HEK293 (cell line): ENCODE results near the gene CCDC57.

ENCODE experiments used
- CTCF ChIA-PET: fragments of 350-600 bp; formaldehyde crosslinking; extraction: SDS; loops from one replicate; lab custom pipeline; 2021; ENCODE audit warnings: antibody characterized with exemption; lab: Yijun Ruan, JAX
- POLR2A ChIA-PET: fragments of 300-600 bp; formaldehyde crosslinking; extraction: SDS; loops from one replicate; lab custom pipeline; 2020; ENCODE audit warnings: antibody characterized with exemption, inconsistent platforms; lab: Yijun Ruan, JAX
- H3K27ac ChIP-seq: fragments of 200-500 bp; sonication (Bioruptor generic); 2 replicates; pipeline ENCODE4 v1.5.1; 2014; ENCODE audit warnings: low read depth, low read length, control low read depth, inconsistent platforms; ENCODE audit errors: extremely low read depth
- H3K36me3 ChIP-seq, 2 experiments: fragments of 200-500 bp in 1 of 2; sonication (Bioruptor generic) in 1 of 2; 1 replicate in 1 of 2; 2 replicates in 1 of 2; pipeline ENCODE4 v1.5.1; 2014 to 2017; ENCODE audit warnings: inconsistent platforms in 2 of 2, low read length in 2 of 2; ENCODE audit not compliant: control insufficient read depth in 2 of 2, insufficient read depth in 1 of 2
- H3K4me1 ChIP-seq: fragments of 200-500 bp; sonication (Bioruptor generic); 2 replicates; pipeline ENCODE4 v1.5.1; 2014; ENCODE audit warnings: mild to moderate bottlenecking, low read length, inconsistent platforms; ENCODE audit not compliant: control insufficient read depth, insufficient read depth
- H3K4me3 ChIP-seq: 2 replicates; pipeline ENCODE4 v1.5.1; 2011; ENCODE audit warnings: low read depth, mild to moderate bottlenecking, control low read depth, low read length, moderate library complexity
- H3K9me3 ChIP-seq: fragments of 200-500 bp; sonication (Bioruptor generic); 2 replicates; pipeline ENCODE4 v1.5.1; 2014; ENCODE audit warnings: low read depth, low read length, inconsistent platforms; ENCODE audit not compliant: control insufficient read depth, insufficient read depth
- BCL11A ChIP-seq: fragments of 450-650 bp; formaldehyde crosslinking; IDR thresholded peaks from 2 replicates; pipeline ENCODE4 v1.5.1; 2016; ENCODE audit warnings: low read depth, missing biosample characterization, missing genetic modification characterization
- GLI4 ChIP-seq: fragments of 450-650 bp; formaldehyde crosslinking; IDR thresholded peaks from 2 replicates; pipeline ENCODE4 v1.5.1; 2016; ENCODE audit warnings: missing biosample characterization, missing genetic modification characterization
- KLF8 ChIP-seq: fragments of 450-650 bp; formaldehyde crosslinking; IDR thresholded peaks from 2 replicates; pipeline ENCODE4 v1.5.1; 2016; ENCODE audit warnings: missing biosample characterization, missing genetic modification characterization
- MZF1 ChIP-seq: fragments of 450-650 bp; formaldehyde crosslinking; IDR thresholded peaks from 2 replicates; pipeline ENCODE4 v1.5.1; 2017; ENCODE audit warnings: missing biosample characterization, missing genetic modification characterization, borderline replicate concordance
- PRDM1 ChIP-seq: fragments of 450-650 bp; formaldehyde crosslinking; IDR thresholded peaks from 2 replicates; pipeline ENCODE4; 2016; ENCODE audit warnings: missing biosample characterization, missing genetic modification characterization
- TRIM28 ChIP-seq: IDR thresholded peaks from 2 replicates; pipeline ENCODE4 v1.6.1; 2011; ENCODE audit warnings: low read length, control low read depth, borderline replicate concordance
- TSHZ1 ChIP-seq: fragments of 450-650 bp; formaldehyde crosslinking; IDR thresholded peaks from 2 replicates; pipeline ENCODE4 v1.5.1; 2016; ENCODE audit warnings: missing biosample characterization, missing genetic modification characterization, borderline replicate concordance
- ZBTB48 ChIP-seq: fragments of 450-650 bp; formaldehyde crosslinking; IDR thresholded peaks from 2 replicates; pipeline ENCODE4 v1.5.1; 2016; ENCODE audit warnings: missing biosample characterization, missing genetic modification characterization
- ZNF140 ChIP-seq: fragments of 450-650 bp; formaldehyde crosslinking; IDR thresholded peaks from 2 replicates; pipeline ENCODE4 v1.5.1; 2016; ENCODE audit warnings: missing biosample characterization, missing genetic modification characterization
- ZNF366 ChIP-seq: fragments of 450-650 bp; formaldehyde crosslinking; conservative IDR thresholded peaks from 2 replicates; pipeline ENCODE4 v1.5.1; 2016; ENCODE audit warnings: missing biosample characterization, missing genetic modification characterization
- ZNF426 ChIP-seq: fragments of 450-650 bp; formaldehyde crosslinking; IDR thresholded peaks from 2 replicates; pipeline ENCODE4 v1.5.1; 2017; ENCODE audit warnings: missing biosample characterization, missing genetic modification characterization, mild to moderate bottlenecking, inconsistent platforms, moderate library complexity
- ZNF561 ChIP-seq: fragments of 450-650 bp; IDR thresholded peaks from 2 replicates; pipeline ENCODE4 v1.5.1; 2018; ENCODE audit warnings: missing biosample characterization, missing genetic modification characterization, borderline replicate concordance
- ZNF600 ChIP-seq: fragments of 450-650 bp; formaldehyde crosslinking; IDR thresholded peaks from 2 replicates; pipeline ENCODE4 v1.5.1; 2016; ENCODE audit warnings: missing biosample characterization, missing genetic modification characterization
- ZNF704 ChIP-seq: fragments of 450-650 bp; formaldehyde crosslinking; IDR thresholded peaks from 2 replicates; pipeline ENCODE4 v1.5.1; 2016; ENCODE audit warnings: missing biosample characterization, missing genetic modification characterization
- ZNF707 ChIP-seq: fragments of 450-650 bp; formaldehyde crosslinking; IDR thresholded peaks from 2 replicates; pipeline ENCODE4 v1.5.1; 2016; ENCODE audit warnings: missing biosample characterization, missing genetic modification characterization
- ZNF830 ChIP-seq: fragments of 450-650 bp; IDR thresholded peaks from 2 replicates; pipeline ENCODE4 v1.5.0; 2018; ENCODE audit warnings: missing biosample characterization, missing genetic modification characterization, low read depth, mild to moderate bottlenecking, moderate library complexity

The CCDC57 gene

GRCh38 chr17:82243648-82244412 is 31.2 kb upstream of the CCDC57 start:
- H3K36me3 ChIP-seq: peaks cover 20 to 94% of the 10 kb centered on the region in 2 experiments
- no peak overlapping the region for H3K27ac ChIP-seq
- CTCF ChIA-PET: interaction anchor here (0.8 to 1.3 kb wide), 6 partner anchors 8 to 213 kb away, joined by 3 to 4 read pairs (median 3); no protein-coding TSS in a partner anchor

GRCh38 chr17:82242977-82243647 is 30.5 kb upstream of the CCDC57 start:
- Histone ChIP-seq H3K4me3 (no peak overlapping the region), H3K9me3 (no peaks in the 10 kb centered on the region), H3K27ac (no peak overlapping the region), H3K4me1 (peaks cover 9% of the 10 kb centered on the region), H3K36me3 (peaks cover 15 to 87% of the 10 kb centered on the region in 2 experiments; a peak in 2 of 3 replicates)
- TF ChIP-seq ZNF600 (tag by site-specific recombination) (peak; percentile 63; the same call in 1 of the 2 replicates), ZNF426 (tag by site-specific recombination) (no peak)
- ChIA-PET CTCF (interaction anchor here (0.6 to 1.9 kb wide), 4 partner anchors 15 to 646 kb away, joined by 3 to 9 read pairs (median 4); no protein-coding TSS in a partner anchor), POLR2A (interaction anchor here (2.5 kb wide), 1 partner anchor 30 kb away, joined by 16 read pairs; the partner anchor contains the start of gene CSNK1D)

More at GRCh38 chr17:82243648-82244412, 31.2 kb upstream of the CCDC57 start:
- Histone ChIP-seq H3K9me3 (no peaks in the 10 kb centered on the region), H3K4me3 (no peak overlapping the region), H3K4me1 (peaks cover 2% of the 10 kb centered on the region)
- no peak for TF ChIP-seq KLF8 (tag by site-specific recombination)
- TF ChIP-seq ZNF830 (tag by site-specific recombination): no peak
- TF ChIP-seq ZBTB48 (tag by site-specific recombination): peak; percentile 16; the same call in 1 of the 2 replicates
- no peak for TF ChIP-seq ZNF707 (tag by site-specific recombination)
- TF ChIP-seq ZNF561 (tag by site-specific recombination): no peak
- TF ChIP-seq GLI4 (tag by site-specific recombination): peak; percentile 97; the same call in 1 of the 2 replicates
- TF ChIP-seq PRDM1: no peak
- no peak for TF ChIP-seq TSHZ1 (tag by site-specific recombination)
- no peak for TF ChIP-seq BCL11A
- TF ChIP-seq ZNF704 (tag by site-specific recombination): no peak
- TF ChIP-seq ZNF140: no peak
- no peak for TF ChIP-seq ZNF366 (tag by site-specific recombination)
- TF ChIP-seq MZF1 (tag by site-specific recombination): no peak
- TF ChIP-seq TRIM28: no peak
- POLR2A ChIA-PET: no interaction called here
